Caco-2 (cell line): ENCODE measurements around the gene PNP. TPM values are rescaled to one million over a fixed set of nuclear protein-coding genes. Genes with fewer than 3 reads are reported as not detected.

Experiments used
- BruUV-seq: library from RNA; stranded (reverse); fragments of 400-500 nt; replicated peaks from 2 replicates; lab custom pipeline; 2021; lab: Mats Ljungman, UMichigan
- CTCF ChIA-PET: fragments of 300-600 bp; sonication (Branson Sonifier 250); formaldehyde crosslinking; loops from one replicate; lab custom pipeline; 2022; ENCODE audit warnings: antibody characterized with exemption; lab: Charles Lee
- POLR2A ChIA-PET: fragments of 300-600 bp; sonication (Branson Sonifier 250); formaldehyde crosslinking; loops from one replicate; lab custom pipeline; 2022; ENCODE audit warnings: antibody characterized with exemption; lab: Charles Lee
- DNase-seq, 2 experiments: peaks; one replicate each; pipeline versions ENCODE4 v3.0.0 to v3.0.0-alpha.2; 2020 to 2022
- H3K27me3 ChIP-seq: replicated peaks from 2 replicates; pipeline ENCODE4 v1.6.0; 2011; ENCODE audit warnings: low read length; ENCODE audit not compliant: control insufficient read depth, insufficient read depth
- H3K36me3 ChIP-seq: 2 replicates; pipeline ENCODE4 v1.5.1; 2011; ENCODE audit warnings: low read length; ENCODE audit not compliant: control insufficient read depth, insufficient read depth
- H3K4me1 ChIP-seq: fragments of 250-450 bp; sonication (Bioruptor Pico); 2 replicates; pipeline ENCODE4 v1.5.1; 2020; ENCODE audit warnings: mild to moderate bottlenecking
- H3K4me3 ChIP-seq: 2 replicates; pipeline ENCODE4 v1.5.1; 2011; ENCODE audit warnings: low read depth, mild to moderate bottlenecking, control low read depth, low read length
- H3K9me3 ChIP-seq: fragments of 250-450 bp; sonication (Bioruptor Pico); 2 replicates; pipeline ENCODE4 v1.5.1; 2020; ENCODE audit warnings: mild to moderate bottlenecking, moderate library complexity
- H3K27ac Mint-ChIP-seq: one replicate; pipeline ENCODE4 v1.8.0; 2022; ENCODE audit warnings: mixed read lengths; ENCODE audit not compliant: unreplicated experiment
- H3K27me3 Mint-ChIP-seq: one replicate; pipeline ENCODE4 v1.8.0; 2022; ENCODE audit warnings: mixed read lengths; ENCODE audit not compliant: insufficient read depth, unreplicated experiment
- H3K36me3 Mint-ChIP-seq: one replicate; pipeline ENCODE4 v1.8.0; 2022; ENCODE audit warnings: mild to moderate bottlenecking, mixed read lengths; ENCODE audit not compliant: insufficient read depth, unreplicated experiment
- H3K4me1 Mint-ChIP-seq: one replicate; pipeline ENCODE4 v1.8.0; 2022; ENCODE audit warnings: low read depth, mixed read lengths; ENCODE audit not compliant: unreplicated experiment
- H3K4me3 Mint-ChIP-seq: one replicate; pipeline ENCODE4 v1.8.0; 2022; ENCODE audit warnings: mild to moderate bottlenecking, moderate library complexity, mixed read lengths; ENCODE audit not compliant: unreplicated experiment
- H3K9me3 Mint-ChIP-seq: one replicate; pipeline ENCODE4 v1.8.0; 2022; ENCODE audit warnings: mixed read lengths; ENCODE audit not compliant: unreplicated experiment
- intact Hi-C: fragments of 100-400 bp; cut with micrococcal nuclease; formaldehyde crosslinking; loops from one replicate; pipeline ENCODE4 v1.10.0; 2022; ENCODE audit not compliant: unreplicated experiment
- total RNA-seq: library from RNA; stranded (reverse); gene quantifications from 2 replicates; pipeline ENCODE4 v1.2.3, GENCODE V29; 2022
- TF ChIP-seq, protein P1 (sequence below), 2 experiments: fragments of 200-600 bp in 1 of 2; IDR thresholded peaks; 1 replicate in 1 of 2; 2 replicates in 1 of 2; pipeline versions ENCODE4 v1.5.1 to v1.8.0; 2011 to 2022; ENCODE audit warnings: antibody characterized with exemption in 1 of 2, control low read depth in 1 of 2, inconsistent platforms in 1 of 2, low read depth in 1 of 2, low read length in 1 of 2, mild to moderate bottlenecking in 1 of 2, moderate library complexity in 1 of 2; ENCODE audit not compliant: insufficient read depth in 1 of 2, severe bottlenecking in 1 of 2, unreplicated experiment in 1 of 2

Gene PNP
- total RNA-seq, 1 experiment from 2014 or later: 59.1 TPM

DNA sequence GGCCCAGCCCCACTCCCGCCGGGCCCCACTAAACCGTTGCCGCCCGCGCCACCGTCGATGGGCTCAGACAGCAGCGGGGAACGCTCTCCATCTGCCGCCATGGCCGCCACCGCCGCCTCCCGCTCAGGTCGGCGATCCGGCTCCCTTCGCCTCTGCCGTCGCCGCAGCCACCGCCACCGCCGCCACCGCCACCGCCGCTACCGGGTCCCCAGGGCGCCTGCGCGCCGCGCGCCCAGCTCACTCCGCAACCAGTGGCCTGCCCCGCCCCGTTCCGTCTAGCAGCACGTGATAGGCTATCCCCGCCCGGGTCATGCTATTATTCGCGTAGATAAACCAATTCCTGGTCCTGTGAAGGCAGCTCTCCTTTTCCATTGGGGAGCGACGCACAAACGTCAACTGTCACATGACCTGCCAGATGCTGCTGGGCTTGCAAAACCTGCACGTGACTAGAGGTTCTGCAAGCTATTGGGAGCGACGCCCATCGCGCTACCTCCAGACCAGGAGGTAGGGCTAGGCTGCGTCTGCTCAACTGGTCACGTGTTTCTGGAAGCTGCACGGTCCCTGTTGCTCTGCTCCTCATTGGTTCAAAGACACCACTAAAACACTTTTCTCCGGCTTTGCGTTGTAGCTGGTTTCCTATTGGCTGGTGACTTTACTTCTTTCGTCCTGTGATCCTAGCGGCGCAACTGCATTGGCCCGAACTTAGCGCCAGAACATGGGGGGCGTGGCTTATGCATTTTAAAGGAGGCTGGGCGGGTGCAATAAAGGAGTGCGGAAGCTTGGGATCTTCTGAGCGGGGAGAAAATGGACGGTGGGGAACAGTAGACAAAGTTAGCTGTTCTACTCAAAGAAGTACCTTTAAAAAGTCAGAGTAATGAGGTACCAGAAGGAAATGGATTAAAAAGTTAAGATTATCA, 7.7 kb upstream of the PNP start, which contains the start of gene PIP4P1:
TSS of gene PIP4P1 (minus strand) at position 210 of the 917 bp plus-strand sequence. CDS start at position 101, 109 bp downstream.
- POLR2A ChIA-PET: interaction anchor here (0.6 to 2.5 kb wide), 20 partner anchors 9 to 258 kb away, joined by 3 to 60 read pairs (median 4); partner anchors contain the start of genes PARP2, PNP and TEP1
- H3K4me1 ChIP-seq: peaks cover 16% of the 10 kb centered on the region
- no peaks in the 10 kb centered on the region for H3K9me3 Mint-ChIP-seq
- H3K27ac Mint-ChIP-seq: peak within 1 kb of the TSS; percentile 96
- H3K4me1 Mint-ChIP-seq: peaks cover 17% of the 10 kb centered on the region
- H3K4me3 ChIP-seq: peak within 1 kb of the TSS; percentile 93
- TF ChIP-seq, protein P1, sequence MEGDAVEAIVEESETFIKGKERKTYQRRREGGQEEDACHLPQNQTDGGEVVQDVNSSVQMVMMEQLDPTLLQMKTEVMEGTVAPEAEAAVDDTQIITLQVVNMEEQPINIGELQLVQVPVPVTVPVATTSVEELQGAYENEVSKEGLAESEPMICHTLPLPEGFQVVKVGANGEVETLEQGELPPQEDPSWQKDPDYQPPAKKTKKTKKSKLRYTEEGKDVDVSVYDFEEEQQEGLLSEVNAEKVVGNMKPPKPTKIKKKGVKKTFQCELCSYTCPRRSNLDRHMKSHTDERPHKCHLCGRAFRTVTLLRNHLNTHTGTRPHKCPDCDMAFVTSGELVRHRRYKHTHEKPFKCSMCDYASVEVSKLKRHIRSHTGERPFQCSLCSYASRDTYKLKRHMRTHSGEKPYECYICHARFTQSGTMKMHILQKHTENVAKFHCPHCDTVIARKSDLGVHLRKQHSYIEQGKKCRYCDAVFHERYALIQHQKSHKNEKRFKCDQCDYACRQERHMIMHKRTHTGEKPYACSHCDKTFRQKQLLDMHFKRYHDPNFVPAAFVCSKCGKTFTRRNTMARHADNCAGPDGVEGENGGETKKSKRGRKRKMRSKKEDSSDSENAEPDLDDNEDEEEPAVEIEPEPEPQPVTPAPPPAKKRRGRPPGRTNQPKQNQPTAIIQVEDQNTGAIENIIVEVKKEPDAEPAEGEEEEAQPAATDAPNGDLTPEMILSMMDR (IDR thresholded peaks at IDR 0.05; ENCODE audit: insufficient read depth in 1 of 2, low read depth in 1 of 2, low read length in 1 of 2, severe bottlenecking in 1 of 2, unreplicated experiment in 1 of 2): no peak
- H3K27me3 Mint-ChIP-seq: no peaks in the 10 kb centered on the region
- H3K27me3 ChIP-seq: no peaks in the 10 kb centered on the region
- peak; percentile 99 to 100 for DNase-seq
- 0 out of 2 replicates have a peak, but pooled peaks cover 3% of the 10 kb centered on the region for H3K36me3 ChIP-seq
- H3K9me3 ChIP-seq: no peaks in the 10 kb centered on the region
- peak within 1 kb of the TSS; percentile 83 for H3K4me3 Mint-ChIP-seq
- H3K36me3 Mint-ChIP-seq: peaks cover 32% of the 10 kb centered on the region
- BruUV-seq: no TSS peak
- CTCF ChIA-PET: interaction anchor here (0.6 to 1.4 kb wide), 7 partner anchors 46 to 229 kb away, joined by 3 to 10 read pairs (median 4); partner anchors contain the start of gene PARP2
- intact Hi-C loops: loop anchor here (1.0 to 2.0 kb wide), 4 partner anchors 8 to 221 kb away; partner anchors contain the start of gene PNP

DNA sequence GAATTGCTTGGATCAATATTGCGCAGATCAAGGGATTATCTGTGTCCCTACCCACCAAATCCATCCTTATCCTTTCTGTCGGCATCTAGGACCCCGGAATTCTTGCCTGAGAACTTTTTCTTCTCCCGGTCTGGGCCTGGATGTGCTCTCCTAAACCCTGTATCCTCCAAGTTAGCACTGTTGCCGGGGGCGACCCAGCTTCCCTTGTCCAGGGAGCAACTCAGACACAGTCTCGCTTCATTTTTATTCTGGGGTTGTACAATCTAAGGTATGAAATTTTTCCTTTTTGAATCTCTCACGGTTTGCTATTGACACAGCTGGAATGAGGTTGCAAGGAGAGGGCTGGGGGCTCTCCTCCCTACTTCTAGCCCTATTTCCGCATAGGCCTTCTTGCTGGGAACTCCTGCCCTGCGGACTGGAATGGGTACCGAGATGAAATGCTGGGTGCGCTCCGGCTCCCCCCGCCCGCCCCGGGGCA, 403 bp upstream of the PNP start:
- Histone ChIP-seq H3K9me3 (no peaks in the 10 kb centered on the region), H3K4me1 (peaks cover 9% of the 10 kb centered on the region), H3K27me3 (no peaks in the 10 kb centered on the region), H3K36me3 (no peaks in the 10 kb centered on the region), H3K4me3 (peak overlapping the region; percentile 90)
- ChIA-PET CTCF (interaction anchor here (1.0 kb wide), 1 partner anchor 126 kb away, joined by 3 read pairs; the partner anchor contains the start of gene PARP2), POLR2A (interaction anchor here (0.7 to 2.9 kb wide), 3 partner anchors 7 to 17 kb away, joined by 3 to 33 read pairs (median 16); partner anchors contain the start of genes APEX1, OSGEP and PIP4P1)
- Mint-ChIP-seq H3K4me1 (peaks cover 21% of the 10 kb centered on the region), H3K36me3 (peaks cover 43% of the 10 kb centered on the region), H3K27ac (peak overlapping the region; percentile 90), H3K27me3 (no peaks in the 10 kb centered on the region), H3K4me3 (peak overlapping the region; percentile 83), H3K9me3 (no peaks in the 10 kb centered on the region)
- no TSS peak for BruUV-seq
- intact Hi-C loops: loop anchor here (1.0 to 2.0 kb wide), 3 partner anchors 8 to 56 kb away; partner anchors contain the start of genes PIP4P1 and TEP1
- DNase-seq: no peak
- TF ChIP-seq, protein P1 (IDR thresholded peaks at IDR 0.05; ENCODE audit: insufficient read depth in 1 of 2, low read depth in 1 of 2, low read length in 1 of 2, severe bottlenecking in 1 of 2, unreplicated experiment in 1 of 2): no peak
